Measurements from ENCODE around the gene MFSD6. TPM values are rescaled to one million over a fixed set of nuclear protein-coding genes. Genes with fewer than 3 reads are reported as not detected.
A peak's percentile ranks its signal among the peaks of the same experiment; 100 is the strongest.

MFSD6 gene
- total and polyA plus RNA-seq, 12 donors, result 9.3 to 253 (median 93.4) TPM

GRCh38 chr2:190440113-190440512 is 32.0 kb downstream of the MFSD6 start:
- Histone ChIP-seq H3K4me3 (no peak overlapping the region), H3K9me3 (replicated peaks in 1 of 3) (no peaks in the 10 kb centered on the region), H3K27me3 (no peaks in the 10 kb centered on the region), H3K27ac (no peak overlapping the region), H3K36me3 (replicated peaks in 1 of 2) (peaks cover 0 to 4% of the 10 kb centered on the region in 2 donors), H3K4me1 (replicated peaks in 1 of 2) (peaks cover 32 to 57% of the 10 kb centered on the region in 2 donors)
- TF ChIP-seq CTCF (IDR thresholded peaks at IDR 0.05) (no peak), POLR2A (IDR thresholded peaks at IDR 0.05) (no peak)
- no peak for DNase-seq
- intact Hi-C loops (cut with DNase I), result no loop called here

- TF ChIP-seq CTCF (IDR thresholded peaks at IDR 0.05) (no peak), POLR2A (IDR thresholded peaks at IDR 0.05) (no peak)
- Histone ChIP-seq H3K4me3 (no peak overlapping the region), H3K36me3 (replicated peaks in 1 of 2) (peaks cover 0 to 4% of the 10 kb centered on the region in 2 donors), H3K27ac (peak overlapping the region in 3 of 5 donors; percentile 16 to 53 (median 48)), H3K9me3 (replicated peaks in 1 of 3) (no peaks in the 10 kb centered on the region), H3K4me1 (replicated peaks in 1 of 2) (peaks cover 40 to 72% of the 10 kb centered on the region in 2 donors), H3K27me3 (no peaks in the 10 kb centered on the region)
- 42 to 56% (median 49%) methylated on average over 4 of the region's 4 CpGs for WGBS, 4 donors
- intact Hi-C loops (cut with DNase I), result no loop called here
- DNase-seq, result peak in 5 of 7 donors; percentile 35 to 48 (median 41)
Measured at GRCh38 chr2:190441564-190441963, 33.4 kb downstream of the MFSD6 start.

DNA sequence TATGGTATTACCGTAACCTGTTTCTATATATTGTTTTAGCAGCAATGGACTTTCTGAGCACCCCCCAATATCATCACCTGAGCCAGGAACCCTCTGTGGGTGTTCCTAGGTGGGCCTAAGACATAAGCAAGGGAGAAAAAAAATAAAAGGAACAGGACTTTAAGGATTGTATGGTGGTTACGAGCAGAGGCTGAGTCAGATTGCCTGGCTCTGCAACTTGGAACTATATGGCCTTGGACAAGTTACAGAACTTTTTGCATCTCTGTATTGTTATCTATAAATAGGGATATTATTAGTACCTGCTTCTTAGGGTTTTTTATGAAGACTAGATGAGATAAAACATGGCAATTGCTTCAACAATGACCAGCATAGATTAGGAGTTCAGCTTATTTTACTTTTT is 34.9 kb downstream of the MFSD6 start:
- Histone ChIP-seq H3K9me3 (replicated peaks in 1 of 3) (no peaks in the 10 kb centered on the region), H3K4me3 (no peak overlapping the region), H3K36me3 (replicated peaks in 1 of 2) (no peaks in the 10 kb centered on the region), H3K27ac (peak overlapping the region; percentile 51 to 79 (median 63)), H3K4me1 (replicated peaks in 1 of 2) (peaks cover 46 to 86% of the 10 kb centered on the region in 2 donors), H3K27me3 (no peaks in the 10 kb centered on the region)
- no peak for TF ChIP-seq POLR2A (IDR thresholded peaks at IDR 0.05)
- TF ChIP-seq CTCF (IDR thresholded peaks at IDR 0.05), result no peak
- WGBS, 4 donors, result 63 to 84% (median 71%) methylated on average over 2 of the region's 2 CpGs
- intact Hi-C loops (cut with DNase I), result no loop called here
- DNase-seq, result peak in 5 of 7 donors; percentile 40 to 61 (median 60)

GRCh38 chr2:190443778-190444481 is 35.8 kb downstream of the MFSD6 start:
- intact Hi-C loops (cut with DNase I), result no loop called here
- 50 to 53% (median 50%) methylated on average over 3 of the region's 3 CpGs for WGBS, 4 donors
- Histone ChIP-seq H3K27me3 (no peaks in the 10 kb centered on the region), H3K27ac (peak overlapping the region; percentile 51 to 79 (median 63)), H3K9me3 (replicated peaks in 1 of 3) (no peaks in the 10 kb centered on the region), H3K4me1 (replicated peaks in 1 of 2) (peaks cover 46 to 86% of the 10 kb centered on the region in 2 donors), H3K4me3 (no peak overlapping the region), H3K36me3 (replicated peaks in 1 of 2) (no peaks in the 10 kb centered on the region)
- TF ChIP-seq POLR2A (IDR thresholded peaks at IDR 0.05) (no peak), CTCF (IDR thresholded peaks at IDR 0.05) (no peak)
- peak in 4 of 7 donors; percentile 30 to 53 (median 42) for DNase-seq
